Caki2 (cell line): ENCODE results near the gene DAPK1. TPM values are rescaled to one million over a fixed set of nuclear protein-coding genes. Genes with fewer than 3 reads are reported as not detected.
"Not testable (repeated sequence)": the region's sequence is repeated elsewhere in the genome, so short reads cannot be mapped to it uniquely, and the experiment has no call there.

Source experiments
- DNase-seq: peaks from one replicate; pipeline ENCODE4 v3.0.0-alpha.2; 2015; ENCODE audit warnings: low read depth
- in situ Hi-C: cut with HindIII; loops from 2 replicates; pipeline ENCODE4 v1.10.0; 2016; ENCODE audit warnings: low sequenced_read_pairs, low pct_unique_long_range_greater_than_20kb, mixed read lengths
- total RNA-seq: library from RNA; depleted of rRNA; stranded (reverse); fragments of >200 nt; shearing (Covaris generic); gene quantifications from 2 replicates; pipeline ENCODE4 v1.2.3, GENCODE V29; 2014; ENCODE audit warnings: low replicate concordance

DAPK1 gene
- total RNA-seq, 1 experiment from 2014 or later, result 20.9 TPM

- DNase-seq, result no peak
- in situ Hi-C loops, result no loop called here
Measured at GRCh38 chr9:87533271-87533670, 35.6 kb downstream of the DAPK1 start.

GRCh38 chr9:87534036-87534435, 36.4 kb downstream of the DAPK1 start:
- in situ Hi-C loops, result no loop called here

GRCh38 chr9:87534957-87535356, 37.3 kb downstream of the DAPK1 start:
- in situ Hi-C loops, result no loop called here
- DNase-seq, result no peak

More at GRCh38 chr9:87534036-87534435, 36.4 kb downstream of the DAPK1 start:
- DNase-seq, result no peak

GRCh38 chr9:87535817-87536539, 38.3 kb downstream of the DAPK1 start:
- in situ Hi-C loops, result no loop called here
- no peak for DNase-seq

- no peak for DNase-seq
- in situ Hi-C loops, result no loop called here
Measured at GRCh38 chr9:87537625-87538024, 40.0 kb downstream of the DAPK1 start.

- DNase-seq, result no peak
- in situ Hi-C loops, result no loop called here
Measured at GRCh38 chr9:87540444-87541105, 42.9 kb downstream of the DAPK1 start.

- DNase-seq, result no peak
- in situ Hi-C loops, result no loop called here
Measured at GRCh38 chr9:87541663-87542062, 44.0 kb downstream of the DAPK1 start.

- in situ Hi-C loops, result no loop called here
- no peak for DNase-seq
Measured at GRCh38 chr9:87542141-87542540, 44.5 kb downstream of the DAPK1 start.

GRCh38 chr9:87543251-87543650, 45.6 kb downstream of the DAPK1 start:
- in situ Hi-C loops, result no loop called here
- DNase-seq, result no peak

- DNase-seq, result no peak
- in situ Hi-C loops, result no loop called here
Measured at GRCh38 chr9:87545858-87546257, 48.2 kb downstream of the DAPK1 start.

- in situ Hi-C loops, result no loop called here
- DNase-seq, result no peak
Measured at GRCh38 chr9:87546704-87547103, 49.0 kb downstream of the DAPK1 start.

- peak; percentile 33 for DNase-seq
- in situ Hi-C loops, result no loop called here
Measured at GRCh38 chr9:87547671-87548081, 50.0 kb downstream of the DAPK1 start.

GRCh38 chr9:87548159-87548558, 50.5 kb downstream of the DAPK1 start:
- DNase-seq, result no peak
- in situ Hi-C loops, result no loop called here

GRCh38 chr9:87549088-87549487, 51.4 kb downstream of the DAPK1 start:
- DNase-seq, in situ Hi-C loops: not testable (repeated sequence)

GRCh38 chr9:87549791-87550190, 52.1 kb downstream of the DAPK1 start:
- DNase-seq, result no peak
- in situ Hi-C loops, result no loop called here

- in situ Hi-C loops, result no loop called here
- no peak for DNase-seq
Measured at GRCh38 chr9:87550253-87550954, 52.7 kb downstream of the DAPK1 start.

- in situ Hi-C loops, result no loop called here
- no peak for DNase-seq
Measured at GRCh38 chr9:87551772-87552217, 54.1 kb downstream of the DAPK1 start.

GRCh38 chr9:87554171-87554910, 56.7 kb downstream of the DAPK1 start:
- in situ Hi-C loops, result no loop called here
- DNase-seq, result no peak

GRCh38 chr9:87554976-87555375, 57.3 kb downstream of the DAPK1 start:
- DNase-seq, result no peak
- in situ Hi-C loops, result no loop called here
